Glutamatergic neuron (in vitro differentiated cells): ENCODE measurements around the gene ATP2A3. TPM values are rescaled to one million over a fixed set of nuclear protein-coding genes. Genes with fewer than 3 reads are reported as not detected.
A peak's percentile ranks its signal among the peaks of the same experiment; 100 is the strongest.

Experiments
- DNase-seq: peaks from one replicate; pipeline ENCODE4 v3.0.0; 2022
- H3K27ac Mint-ChIP-seq: one replicate; pipeline ENCODE4 v1.8.0; 2020; ENCODE audit warnings: mild to moderate bottlenecking, mixed read lengths, inconsistent platforms; ENCODE audit not compliant: unreplicated experiment
- H3K27me3 Mint-ChIP-seq: one replicate; pipeline ENCODE4 v1.8.0; 2020; ENCODE audit warnings: mild to moderate bottlenecking, moderate library complexity, mixed read lengths, inconsistent platforms; ENCODE audit not compliant: unreplicated experiment
- H3K36me3 Mint-ChIP-seq: one replicate; pipeline ENCODE4 v1.8.0; 2020; ENCODE audit warnings: mild to moderate bottlenecking, mixed read lengths, inconsistent platforms; ENCODE audit not compliant: unreplicated experiment
- H3K4me1 Mint-ChIP-seq: one replicate; pipeline ENCODE4 v1.8.0; 2020; ENCODE audit warnings: mild to moderate bottlenecking, low read depth, mixed read lengths, inconsistent platforms; ENCODE audit not compliant: unreplicated experiment
- H3K4me3 Mint-ChIP-seq: one replicate; pipeline ENCODE4 v1.8.0; 2020; ENCODE audit warnings: mild to moderate bottlenecking, mixed read lengths, inconsistent platforms; ENCODE audit not compliant: unreplicated experiment
- H3K9me3 Mint-ChIP-seq: one replicate; pipeline ENCODE4 v1.8.0; 2020; ENCODE audit warnings: mild to moderate bottlenecking, moderate library complexity, mixed read lengths, inconsistent platforms; ENCODE audit not compliant: unreplicated experiment
- total RNA-seq: library from RNA; stranded (reverse); fragmentation: NEBNext Ultra II Directional; extraction: Animal tissue kit (Norgen Biotek cat#: 25700); gene quantifications from one replicate; pipeline ENCODE4 v1.2.1, GENCODE V29; 2021; ENCODE audit not compliant: unreplicated experiment
- TF ChIP-seq, protein P1 (sequence below): fragments of 200-600 bp; sonication (generic); IDR thresholded peaks from one replicate; pipeline ENCODE4 v1.5.0; 2021; ENCODE audit not compliant: partially characterized antibody, unreplicated experiment

The ATP2A3 gene
- total RNA-seq, 1 donor from 2014 or later = 97.8 TPM

DNA sequence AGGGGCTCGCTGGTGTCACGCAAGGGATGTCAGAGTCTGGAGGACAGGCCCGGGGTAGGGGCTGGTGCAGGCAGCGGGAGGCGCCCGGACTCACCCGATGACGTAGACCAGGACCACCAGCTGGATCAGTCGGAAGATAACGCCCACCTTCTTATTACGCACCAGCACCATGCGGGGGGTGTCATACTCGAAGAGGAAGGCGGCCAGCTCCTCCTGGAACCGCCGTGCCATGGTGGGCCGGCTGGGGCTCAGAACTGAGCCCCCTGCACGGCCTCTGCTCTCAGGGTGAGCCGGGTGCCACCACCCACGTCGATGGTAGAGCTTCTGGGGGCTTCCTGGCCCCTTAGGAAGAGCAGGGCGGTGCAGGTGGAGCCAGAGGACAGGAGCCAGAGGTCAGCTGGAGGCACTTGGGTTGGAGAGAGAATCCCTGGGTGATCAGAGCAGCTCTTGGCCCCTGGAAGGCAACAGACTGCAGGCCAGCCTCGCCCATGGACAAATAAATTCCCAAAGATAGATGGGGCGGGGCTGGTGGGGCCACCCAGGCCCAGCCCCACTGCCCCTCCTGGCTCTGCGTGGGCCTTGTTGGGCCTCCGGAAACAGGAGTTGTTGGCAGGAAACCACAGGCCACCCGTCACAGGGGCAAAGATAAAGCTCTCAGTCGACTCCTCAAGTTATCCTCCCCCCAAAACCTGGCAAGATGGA lies 48.1 kb downstream of the ATP2A3 start, which contains the start of gene P2RX1:
TSS of gene P2RX1 (minus strand) at position 471 of the 702 bp plus-strand sequence. CDS start at position 231, 240 bp downstream.
- H3K4me1 Mint-ChIP-seq = peaks cover 17% of the 10 kb centered on the region
- H3K4me3 Mint-ChIP-seq = no peak within 1 kb of the TSS
- TF ChIP-seq, protein P1, sequence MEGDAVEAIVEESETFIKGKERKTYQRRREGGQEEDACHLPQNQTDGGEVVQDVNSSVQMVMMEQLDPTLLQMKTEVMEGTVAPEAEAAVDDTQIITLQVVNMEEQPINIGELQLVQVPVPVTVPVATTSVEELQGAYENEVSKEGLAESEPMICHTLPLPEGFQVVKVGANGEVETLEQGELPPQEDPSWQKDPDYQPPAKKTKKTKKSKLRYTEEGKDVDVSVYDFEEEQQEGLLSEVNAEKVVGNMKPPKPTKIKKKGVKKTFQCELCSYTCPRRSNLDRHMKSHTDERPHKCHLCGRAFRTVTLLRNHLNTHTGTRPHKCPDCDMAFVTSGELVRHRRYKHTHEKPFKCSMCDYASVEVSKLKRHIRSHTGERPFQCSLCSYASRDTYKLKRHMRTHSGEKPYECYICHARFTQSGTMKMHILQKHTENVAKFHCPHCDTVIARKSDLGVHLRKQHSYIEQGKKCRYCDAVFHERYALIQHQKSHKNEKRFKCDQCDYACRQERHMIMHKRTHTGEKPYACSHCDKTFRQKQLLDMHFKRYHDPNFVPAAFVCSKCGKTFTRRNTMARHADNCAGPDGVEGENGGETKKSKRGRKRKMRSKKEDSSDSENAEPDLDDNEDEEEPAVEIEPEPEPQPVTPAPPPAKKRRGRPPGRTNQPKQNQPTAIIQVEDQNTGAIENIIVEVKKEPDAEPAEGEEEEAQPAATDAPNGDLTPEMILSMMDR = no peak
- no peak for DNase-seq
- peaks cover 9% of the 10 kb centered on the region for H3K27me3 Mint-ChIP-seq
- peaks cover 4% of the 10 kb centered on the region for H3K9me3 Mint-ChIP-seq
- H3K36me3 Mint-ChIP-seq = no peaks in the 10 kb centered on the region
- H3K27ac Mint-ChIP-seq = no peak within 1 kb of the TSS

DNA sequence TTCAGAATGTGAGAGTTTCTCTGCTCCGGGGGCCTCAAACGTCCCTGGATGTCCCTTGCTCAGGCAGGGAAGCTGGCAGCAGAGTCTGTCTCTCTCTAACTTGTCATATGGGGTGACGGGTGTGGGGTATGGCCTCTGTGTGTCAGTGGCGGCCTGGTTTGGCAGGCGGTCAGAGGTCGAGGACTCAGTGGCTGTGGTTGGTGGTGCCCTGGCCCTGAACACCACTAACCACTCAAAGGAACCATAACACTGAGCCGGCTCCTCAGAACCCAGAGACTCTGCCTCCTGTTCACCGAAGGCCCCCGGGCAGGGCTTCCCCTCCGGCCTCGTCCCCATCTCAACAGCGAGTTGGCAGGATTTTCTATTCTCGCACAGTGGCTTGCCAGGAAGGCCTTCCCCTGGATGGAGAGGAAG lies 48.6 kb downstream of the ATP2A3 start:
- DNase-seq = no peak
- Mint-ChIP-seq H3K9me3 (peaks cover 4% of the 10 kb centered on the region), H3K4me3 (no peak overlapping the region)

DNA sequence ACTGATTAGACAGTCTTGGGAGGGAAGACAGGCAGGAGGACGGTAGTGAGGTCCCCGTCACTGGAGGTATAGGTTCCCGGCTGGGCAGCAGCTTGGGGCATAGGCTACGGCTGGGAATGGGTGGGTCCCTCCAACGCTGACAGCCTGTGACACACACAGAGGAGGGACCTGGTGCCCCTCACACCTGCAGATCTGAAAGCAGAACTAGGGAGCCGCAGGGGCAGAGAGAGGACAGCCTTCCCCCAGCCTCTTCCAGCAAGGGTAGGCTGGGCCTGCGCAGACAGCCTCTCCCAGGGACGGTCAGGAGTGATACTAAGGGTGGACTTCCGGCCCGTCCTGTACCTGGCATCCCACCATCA lies 49.9 kb downstream of the ATP2A3 start:
- TF ChIP-seq, protein P1 = no peak
- Mint-ChIP-seq H3K4me1 (peaks cover 18% of the 10 kb centered on the region), H3K9me3 (peaks cover 4% of the 10 kb centered on the region), H3K27me3 (peaks cover 8% of the 10 kb centered on the region), H3K27ac (no peak overlapping the region), H3K4me3 (no peak overlapping the region), H3K36me3 (no peaks in the 10 kb centered on the region)
- no peak for DNase-seq

More for the DNA sequence above, 48.6 kb downstream of the ATP2A3 start:
- H3K36me3 Mint-ChIP-seq = no peaks in the 10 kb centered on the region
- TF ChIP-seq, protein P1 = no peak
- H3K27ac Mint-ChIP-seq = no peak overlapping the region
- H3K27me3 Mint-ChIP-seq = peaks cover 8% of the 10 kb centered on the region
- H3K4me1 Mint-ChIP-seq = peaks cover 17% of the 10 kb centered on the region

DNA sequence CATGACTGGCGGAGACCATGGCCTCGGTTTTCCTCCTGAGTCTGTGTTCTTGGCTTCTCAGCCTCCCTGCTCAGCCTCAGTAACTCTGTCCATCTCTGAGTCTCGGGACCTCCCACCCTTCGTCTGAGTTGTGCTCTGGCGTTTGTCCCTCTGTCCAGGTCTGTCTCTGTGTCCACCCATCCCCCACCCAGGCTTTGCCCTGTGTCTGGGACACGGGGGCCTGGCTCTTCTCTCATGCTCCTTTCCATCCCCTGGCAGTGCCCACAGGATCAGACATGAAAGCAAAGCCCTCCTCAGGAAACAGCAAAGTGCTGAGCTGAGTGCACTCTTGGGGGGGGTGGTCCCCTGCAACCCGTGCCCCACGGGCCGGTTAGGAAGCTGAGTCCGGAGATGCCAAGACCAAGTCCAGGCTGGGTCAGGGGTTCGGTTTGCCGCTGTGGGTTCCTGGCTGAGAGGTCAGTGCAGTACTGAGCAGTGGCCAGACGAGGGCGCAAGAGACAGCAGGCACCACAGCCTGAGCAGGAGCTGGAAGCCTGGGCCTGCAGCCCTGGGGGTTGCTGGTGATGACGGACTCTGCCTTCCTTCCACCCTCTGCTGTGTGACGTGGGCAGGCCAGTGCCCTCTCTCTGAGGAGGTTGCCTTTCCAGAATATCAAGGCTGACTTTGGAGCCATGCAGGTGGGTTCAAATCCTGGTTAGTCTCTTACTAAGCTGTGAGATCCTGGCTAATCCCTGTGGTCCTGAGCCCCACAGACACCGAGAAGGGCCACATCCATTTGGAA lies 50.5 kb downstream of the ATP2A3 start:
- DNase-seq = peak; percentile 91
- Mint-ChIP-seq H3K9me3 (peaks cover 4% of the 10 kb centered on the region), H3K27me3 (peaks cover 8% of the 10 kb centered on the region), H3K36me3 (no peaks in the 10 kb centered on the region), H3K4me3 (no peak overlapping the region), H3K4me1 (peaks cover 19% of the 10 kb centered on the region), H3K27ac (no peak overlapping the region)
- TF ChIP-seq, protein P1 = peak; percentile 96

DNA sequence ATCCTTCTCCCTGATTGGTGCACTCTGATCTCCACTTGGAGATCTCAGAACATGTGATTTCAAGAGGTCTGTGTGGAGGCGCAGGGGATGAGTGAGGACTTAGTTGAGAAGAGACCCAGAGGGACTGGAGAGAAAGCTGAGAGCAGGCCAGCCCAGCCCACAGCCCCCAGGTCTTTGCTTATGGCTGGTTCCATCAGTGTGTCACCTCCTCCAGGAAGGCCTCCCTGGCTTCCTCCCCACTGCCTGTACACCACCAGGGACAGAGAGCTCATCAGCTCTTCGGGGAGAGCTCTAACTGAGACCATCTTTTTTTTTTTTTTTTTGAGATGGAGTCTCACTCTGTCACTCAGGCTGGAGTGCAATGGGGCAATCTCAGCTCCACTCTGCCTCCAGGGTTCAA lies 51.4 kb downstream of the ATP2A3 start:
- TF ChIP-seq, protein P1 = no peak
- H3K9me3 Mint-ChIP-seq = peaks cover 4% of the 10 kb centered on the region
- peaks cover 15% of the 10 kb centered on the region for H3K4me1 Mint-ChIP-seq
- H3K27ac Mint-ChIP-seq = peak overlapping the region; percentile 56
- H3K36me3 Mint-ChIP-seq = no peaks in the 10 kb centered on the region
- H3K4me3 Mint-ChIP-seq = no peak overlapping the region
- DNase-seq = no peak
- H3K27me3 Mint-ChIP-seq = peaks cover 8% of the 10 kb centered on the region
